NCI-H1417 treated with DMSO at 0.1 percent for 48 hours (cell line): ENCODE measurements around the gene QPCT.
"Not testable (repeated sequence)": the region's sequence is repeated elsewhere in the genome, so short reads cannot be mapped to it uniquely, and the experiment has no call there.

Experiments used
- DNase-seq: peaks from one replicate; lab custom pipeline; 2025; lab: John Stamatoyannopoulos, UW

QPCT gene

GRCh38 chr2:37358466-37358865, 14.0 kb downstream of the QPCT start:
- DNase-seq: no peak

DNA sequence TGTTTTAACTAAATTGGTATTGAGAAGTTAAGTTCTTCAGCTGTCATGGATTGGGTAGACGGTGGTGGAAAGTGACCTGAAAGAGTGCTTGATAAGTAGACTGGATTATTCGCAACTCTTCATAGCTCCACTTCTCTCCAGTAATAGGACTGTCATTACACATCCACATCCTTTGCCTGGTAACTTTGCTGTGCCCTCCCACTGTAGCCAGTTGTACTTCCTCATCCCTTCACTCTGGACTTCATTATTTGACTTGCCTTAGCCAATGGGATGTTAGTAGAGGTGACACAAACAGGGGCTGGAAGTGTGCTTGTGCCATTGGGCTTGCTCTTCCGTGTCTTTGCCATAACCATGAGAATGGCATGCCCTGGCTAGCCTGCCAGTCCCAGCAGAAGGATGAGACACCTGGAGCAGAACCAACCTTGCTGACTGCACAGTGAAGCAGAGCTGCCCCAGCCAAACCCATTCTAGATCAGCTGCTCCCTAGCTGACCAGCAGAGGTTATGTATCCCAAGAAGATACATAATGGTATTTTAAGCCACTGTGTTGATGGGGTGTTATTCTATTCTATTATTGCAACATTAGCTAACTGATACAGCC, 16.9 kb downstream of the QPCT start:
- DNase-seq: no peak

DNA sequence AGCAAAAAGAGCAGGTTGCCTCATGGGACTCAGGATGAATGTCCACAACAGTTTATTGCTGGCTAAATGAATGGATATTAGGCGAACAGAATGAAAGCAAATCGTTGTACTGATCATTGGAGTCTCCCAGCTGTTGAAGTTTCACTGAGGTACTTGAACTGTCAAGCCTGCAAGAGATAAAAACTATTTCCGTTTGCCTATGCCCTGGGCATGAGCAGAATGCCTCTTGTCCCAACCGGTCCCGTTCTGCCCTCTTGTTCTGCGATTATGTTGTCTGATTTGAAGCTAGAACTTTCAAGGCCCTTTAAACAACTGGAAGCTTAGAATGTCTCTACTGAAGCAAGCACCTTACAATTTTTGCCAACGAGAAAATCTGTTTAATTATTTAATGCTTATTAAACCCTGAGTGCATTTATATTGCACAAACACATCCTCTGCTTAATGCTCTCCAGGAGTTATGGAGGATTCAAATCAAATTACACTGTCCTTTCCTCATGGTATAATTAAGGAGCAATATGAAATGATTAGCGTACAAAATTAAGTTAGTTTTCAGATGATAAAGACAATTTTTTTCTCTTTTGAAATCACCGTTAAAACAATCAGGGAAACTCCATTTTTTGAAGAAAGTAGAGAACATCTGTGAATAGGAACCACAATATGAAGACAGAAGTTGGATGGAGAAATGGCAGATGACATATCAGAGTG, 17.7 kb downstream of the QPCT start:
- no peak for DNase-seq

GRCh38 chr2:37364351-37364750, 19.9 kb downstream of the QPCT start:
- no peak for DNase-seq

- no peak for DNase-seq
These were observed 21.2 kb downstream of the QPCT start for GRCh38 chr2:37365669-37366068.

DNA sequence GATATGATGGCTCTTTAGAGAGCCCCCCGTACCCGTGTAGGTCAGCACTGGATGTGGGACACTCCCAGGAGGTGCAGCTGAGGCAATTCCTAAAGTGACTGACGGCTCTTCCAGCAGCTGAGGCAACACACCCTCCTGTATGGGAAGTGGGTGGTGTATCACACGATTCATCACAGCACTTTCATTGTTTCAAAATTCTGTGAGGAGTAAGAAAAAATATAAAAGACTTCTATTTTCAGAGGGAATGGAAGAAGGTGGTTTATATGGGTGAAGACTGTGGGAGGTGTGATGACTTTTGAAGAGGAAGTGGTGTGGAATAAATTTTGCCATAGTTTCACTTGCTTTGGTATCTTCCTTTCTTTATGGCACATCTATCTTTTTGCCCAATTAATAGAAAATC, 22.3 kb downstream of the QPCT start:
- DNase-seq: no peak

- DNase-seq: no peak
These were observed 22.9 kb downstream of the QPCT start for GRCh38 chr2:37367310-37367709.

- no peak for DNase-seq
These were observed 23.6 kb downstream of the QPCT start for GRCh38 chr2:37367984-37368383.

DNA sequence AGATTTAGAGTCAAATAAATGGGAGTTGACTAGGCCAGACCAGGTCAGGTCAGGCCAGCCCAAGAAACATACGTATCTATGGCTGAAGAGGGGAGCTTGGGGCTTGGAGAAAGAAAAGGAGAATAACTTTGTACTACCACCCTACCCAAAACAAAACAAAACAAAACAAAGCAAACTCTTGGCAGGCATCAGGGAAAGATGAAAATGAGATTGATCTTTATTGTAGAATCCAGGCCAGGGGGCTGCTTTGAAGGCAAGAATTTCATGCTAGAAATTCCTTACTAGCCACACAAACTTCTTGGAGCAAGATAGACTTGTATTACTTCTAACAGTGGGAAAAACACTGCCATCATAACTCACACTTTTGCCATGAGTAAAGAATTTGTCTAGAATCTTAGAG, 26.2 kb downstream of the QPCT start:
- DNase-seq: no peak

- no peak for DNase-seq
These were observed 27.6 kb downstream of the QPCT start for GRCh38 chr2:37372000-37372399.

DNA sequence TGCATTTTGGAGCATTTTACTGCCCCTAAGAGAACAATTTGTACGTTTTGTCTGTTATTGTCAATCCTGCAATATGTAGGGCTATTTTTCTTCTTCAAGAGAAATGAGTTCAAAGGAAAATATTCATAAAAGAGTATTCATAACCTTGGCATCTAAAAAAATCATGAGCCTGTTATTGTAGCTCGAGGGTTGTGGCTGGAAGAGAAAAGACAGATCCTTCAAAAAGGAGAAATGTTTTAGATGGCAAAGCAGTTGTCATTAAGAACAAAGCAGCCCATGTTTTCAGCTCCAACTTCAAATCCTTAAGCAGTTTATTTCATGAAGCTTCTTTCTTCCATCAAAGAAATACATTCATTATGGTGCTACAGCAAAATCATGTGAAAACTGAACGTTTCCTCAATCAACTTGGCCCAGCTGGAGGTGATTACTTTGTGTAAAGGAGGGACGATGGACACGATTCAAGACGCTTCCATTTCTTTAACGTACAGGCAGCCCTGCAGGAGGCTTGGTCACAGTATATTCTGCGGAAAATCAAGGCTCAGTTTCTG, 31.4 kb downstream of the QPCT start:
- DNase-seq: no peak

GRCh38 chr2:37376421-37377186, 32.2 kb downstream of the QPCT start:
- no peak for DNase-seq

DNA sequence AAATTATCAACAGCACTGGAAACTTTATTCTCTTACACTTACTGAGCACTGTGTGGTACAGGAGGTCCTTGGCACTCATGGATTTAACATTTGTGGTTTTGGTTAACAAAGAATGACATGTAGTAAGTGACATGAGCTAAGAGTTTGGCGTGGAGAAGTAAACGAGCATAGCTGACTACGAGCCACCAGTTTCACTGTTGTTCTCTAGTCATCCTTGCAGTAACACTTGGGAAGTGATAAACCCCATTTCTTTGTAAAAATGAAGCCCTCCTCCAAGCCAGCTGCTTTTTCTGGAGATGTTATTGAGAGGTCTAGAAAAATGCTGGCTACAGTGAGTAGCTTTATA, 32.7 kb downstream of the QPCT start:
- no peak for DNase-seq

DNA sequence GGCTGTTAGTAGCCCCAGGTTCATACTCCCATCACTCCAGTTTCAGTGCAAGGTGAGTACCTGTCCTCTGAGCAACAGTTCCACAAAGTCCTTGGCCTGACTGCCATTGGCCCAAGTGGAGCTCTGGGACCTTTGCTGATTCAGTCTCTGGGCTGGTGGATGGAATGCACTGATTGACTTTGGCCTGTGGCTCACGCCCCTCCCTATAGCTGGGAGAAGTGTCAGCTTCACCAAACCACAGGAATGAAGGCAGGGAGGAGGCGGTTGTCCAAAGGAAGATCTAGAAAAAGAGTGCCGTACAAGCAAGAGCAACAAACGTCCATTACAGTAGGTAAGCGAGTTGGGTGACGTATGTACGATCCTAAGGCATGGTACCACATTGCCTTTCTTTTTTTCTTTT, 34.0 kb downstream of the QPCT start:
- DNase-seq: no peak

GRCh38 chr2:37379881-37380296, 35.5 kb downstream of the QPCT start:
- DNase-seq: no peak

GRCh38 chr2:37380787-37381186, 36.4 kb downstream of the QPCT start:
- not testable (repeated sequence) for DNase-seq

GRCh38 chr2:37384261-37384660, 39.8 kb downstream of the QPCT start:
- DNase-seq: not testable (repeated sequence)

DNA sequence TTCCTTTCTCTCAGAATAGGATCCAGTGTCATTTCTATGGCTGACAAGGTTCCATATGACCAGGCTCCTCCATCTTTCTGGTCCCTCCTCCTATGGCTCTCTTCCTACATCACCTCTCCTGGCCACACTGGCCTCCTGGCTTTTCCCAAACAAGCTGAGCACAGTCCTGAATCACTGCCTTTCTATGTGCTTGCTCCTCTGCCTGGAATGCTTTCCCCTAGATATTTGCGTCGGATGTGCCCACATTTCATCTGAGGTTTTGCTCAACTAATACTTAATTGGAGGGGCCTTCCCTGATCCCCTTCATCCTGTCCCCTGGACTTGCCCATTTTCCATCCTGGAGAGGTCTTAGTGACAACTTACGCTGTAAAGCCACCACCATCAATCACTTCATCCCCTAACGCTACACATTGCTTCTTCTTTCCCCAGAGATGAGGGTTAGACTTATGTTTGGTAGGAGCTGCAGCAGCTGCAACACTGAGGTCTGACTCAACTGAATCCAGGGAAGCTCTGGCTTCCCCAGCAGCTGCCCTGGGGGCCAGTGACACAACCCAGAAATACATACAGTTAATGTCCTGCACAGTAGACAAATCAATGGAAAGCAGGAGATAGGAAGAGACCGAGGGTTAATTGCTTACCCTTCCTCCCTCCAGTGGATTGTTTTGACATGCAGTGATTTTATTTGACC, 42.9 kb downstream of the QPCT start:
- no peak for DNase-seq

DNA sequence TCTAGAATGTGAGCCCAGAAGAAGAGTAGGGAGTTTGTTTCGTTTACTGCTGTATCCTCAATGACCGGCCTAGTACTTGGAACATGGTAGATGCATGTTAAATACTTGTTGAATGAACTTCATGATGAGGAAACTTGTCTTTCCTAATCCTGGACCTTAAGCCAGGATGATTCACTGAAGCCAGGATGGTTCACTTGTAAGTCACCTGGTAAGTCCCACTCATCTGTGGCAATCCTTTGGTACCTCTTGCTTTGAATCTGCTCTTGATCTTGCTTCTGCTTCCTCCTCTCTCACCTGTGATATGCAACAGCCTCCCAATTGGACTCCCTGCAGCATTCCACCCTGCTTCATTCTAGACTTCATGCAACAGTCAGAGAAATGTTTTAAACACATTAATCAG, 43.6 kb downstream of the QPCT start:
- DNase-seq: no peak

GRCh38 chr2:37389395-37389794, 45.0 kb downstream of the QPCT start:
- no peak for DNase-seq

- DNase-seq: no peak
These were observed 45.7 kb downstream of the QPCT start for GRCh38 chr2:37389989-37390765.

DNA sequence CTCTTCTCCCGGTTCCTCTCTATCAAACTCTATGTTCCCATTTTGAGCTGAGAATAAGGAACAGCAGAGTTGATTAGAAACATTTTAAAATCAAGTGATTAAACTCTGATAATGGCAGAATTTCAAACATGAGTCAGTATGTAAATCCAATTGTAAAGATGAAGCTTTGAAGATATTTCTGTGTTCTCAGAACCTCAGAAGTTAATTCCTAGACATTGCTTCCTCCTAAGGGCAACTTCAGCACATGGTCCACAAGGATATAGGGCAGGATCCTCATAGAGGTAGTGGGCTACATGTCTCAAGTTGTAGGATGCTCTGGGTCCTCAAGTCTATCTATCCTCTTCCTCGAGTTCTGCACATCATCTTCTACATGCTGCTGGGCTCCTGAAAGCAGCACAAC, 46.3 kb downstream of the QPCT start:
- DNase-seq: no peak
